Mucosa of stomach (tissue), 1 donor: Measurements from ENCODE around the gene SPON1.

Experiments used
- H3K27me3 ChIP-seq: one replicate; pipeline ENCODE4 v1.7.0; 2013; ENCODE audit warnings: mild to moderate bottlenecking, low read length; ENCODE audit not compliant: control insufficient read depth, insufficient read depth
- H3K36me3 ChIP-seq: one replicate; pipeline ENCODE4 v1.7.0; 2013; ENCODE audit warnings: low read length; ENCODE audit not compliant: control insufficient read depth, insufficient read depth
- H3K4me1 ChIP-seq: one replicate; pipeline ENCODE4 v1.7.0; 2013; ENCODE audit warnings: mild to moderate bottlenecking, low read length; ENCODE audit not compliant: control insufficient read depth, insufficient read depth
- H3K4me3 ChIP-seq: one replicate; pipeline ENCODE4 v1.7.0; 2013; ENCODE audit warnings: low read length
- H3K9ac ChIP-seq: one replicate; pipeline ENCODE4 v1.7.0; 2013; ENCODE audit warnings: mild to moderate bottlenecking, low read length, moderate library complexity
- H3K9me3 ChIP-seq: one replicate; pipeline ENCODE4 v1.7.0; 2013; ENCODE audit warnings: mild to moderate bottlenecking, low read length, moderate library complexity; ENCODE audit not compliant: control insufficient read depth
- donor health status: Pancreatic carcinoma.

The SPON1 gene

DNA sequence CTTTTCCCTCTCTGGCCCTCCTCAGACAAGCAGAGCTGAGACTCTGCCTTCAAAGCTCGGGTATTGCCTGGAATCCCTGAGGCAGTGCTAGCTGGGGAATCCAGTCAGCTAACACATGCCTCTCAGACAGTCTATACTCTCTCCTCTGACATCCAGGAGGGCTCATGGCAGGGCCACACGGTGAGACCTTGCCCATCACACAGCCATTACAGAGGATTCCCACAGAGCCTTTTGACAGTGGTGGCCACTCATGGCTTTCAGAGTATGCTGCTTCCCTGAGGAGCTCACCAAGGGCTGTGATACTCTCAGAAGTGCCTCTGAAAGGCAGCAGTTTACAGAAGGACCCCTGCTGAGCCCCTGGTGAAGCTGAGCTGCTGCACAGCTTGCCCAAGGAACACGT lies 231.1 kb downstream of the SPON1 start:
- H3K4me1 ChIP-seq = no peaks in the 10 kb centered on the region
- H3K36me3 ChIP-seq = no peaks in the 10 kb centered on the region
- peaks cover 4% of the 10 kb centered on the region for H3K27me3 ChIP-seq
- H3K9me3 ChIP-seq = no peaks in the 10 kb centered on the region
- H3K4me3 ChIP-seq = no peak overlapping the region
- no peak overlapping the region for H3K9ac ChIP-seq

DNA sequence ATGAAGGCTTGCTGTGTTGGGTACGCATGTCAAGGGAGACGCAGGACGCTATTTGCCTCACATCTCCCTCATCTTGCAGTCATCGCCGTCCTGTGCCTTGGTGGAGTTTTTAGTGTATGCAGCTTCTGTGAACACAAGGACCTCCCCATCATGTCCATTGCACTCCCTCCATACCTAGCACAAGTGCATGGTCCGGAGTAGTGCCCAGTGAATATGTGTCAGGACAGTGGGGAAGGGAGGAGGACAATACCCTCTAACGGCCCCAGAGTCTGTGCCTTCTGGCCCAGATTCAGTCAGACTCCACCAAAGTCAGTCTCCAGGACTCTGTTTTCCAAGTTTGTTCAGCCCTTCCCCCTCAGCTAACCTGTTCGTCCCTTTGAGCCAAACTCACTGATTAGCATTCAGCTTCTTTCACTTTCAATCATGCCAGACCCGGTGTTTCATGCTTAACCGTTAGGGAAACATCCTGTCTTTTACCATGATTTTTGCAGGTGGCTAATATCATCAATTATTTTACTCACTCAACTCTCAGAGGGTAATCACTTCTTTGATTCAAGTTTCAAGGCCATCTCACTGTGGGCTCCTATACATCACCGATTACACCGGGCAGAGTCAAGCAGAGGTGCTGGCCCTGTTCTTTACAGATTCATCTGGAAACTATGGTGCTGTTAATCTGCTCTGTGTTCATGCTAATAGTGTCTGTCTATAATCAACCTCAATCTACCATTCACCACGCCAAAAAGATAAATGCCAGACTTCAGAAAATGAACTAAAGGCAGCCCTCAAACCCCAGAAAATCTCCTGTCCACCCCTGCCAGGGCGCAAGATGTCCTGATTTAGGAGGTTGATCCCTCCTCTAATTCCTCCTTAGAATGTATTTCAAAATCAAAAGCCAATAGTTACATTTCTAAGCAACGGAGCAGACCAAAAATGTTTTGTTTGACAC lies 240.0 kb downstream of the SPON1 start:
- Histone ChIP-seq H3K4me3 (no peak overlapping the region), H3K9me3 (no peaks in the 10 kb centered on the region), H3K9ac (no peak overlapping the region), H3K36me3 (no peaks in the 10 kb centered on the region), H3K4me1 (peaks cover 6% of the 10 kb centered on the region), H3K27me3 (no peaks in the 10 kb centered on the region)

DNA sequence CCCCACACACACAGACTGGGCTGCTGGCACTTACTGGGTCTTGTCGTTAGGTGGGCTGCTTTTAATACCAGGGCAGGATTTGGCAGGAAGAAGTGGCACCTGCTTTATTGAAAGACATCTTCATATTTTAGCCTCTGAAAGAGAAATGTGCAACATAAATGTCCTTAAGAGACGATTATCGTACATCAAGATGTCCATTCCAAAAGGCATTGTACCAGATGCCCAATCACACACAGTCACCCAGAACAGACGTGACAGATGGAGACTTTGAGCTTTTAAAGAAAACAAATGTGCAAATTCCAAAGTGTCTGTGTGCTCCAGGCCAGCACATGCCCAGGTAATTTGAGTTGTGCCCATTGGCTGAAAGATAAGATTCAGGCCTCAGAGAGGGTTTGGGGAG lies 240.8 kb downstream of the SPON1 start:
- H3K9ac ChIP-seq = no peak overlapping the region
- no peaks in the 10 kb centered on the region for H3K36me3 ChIP-seq
- H3K4me1 ChIP-seq = peaks cover 6% of the 10 kb centered on the region
- H3K27me3 ChIP-seq = no peaks in the 10 kb centered on the region
- no peak overlapping the region for H3K4me3 ChIP-seq
- no peaks in the 10 kb centered on the region for H3K9me3 ChIP-seq

DNA sequence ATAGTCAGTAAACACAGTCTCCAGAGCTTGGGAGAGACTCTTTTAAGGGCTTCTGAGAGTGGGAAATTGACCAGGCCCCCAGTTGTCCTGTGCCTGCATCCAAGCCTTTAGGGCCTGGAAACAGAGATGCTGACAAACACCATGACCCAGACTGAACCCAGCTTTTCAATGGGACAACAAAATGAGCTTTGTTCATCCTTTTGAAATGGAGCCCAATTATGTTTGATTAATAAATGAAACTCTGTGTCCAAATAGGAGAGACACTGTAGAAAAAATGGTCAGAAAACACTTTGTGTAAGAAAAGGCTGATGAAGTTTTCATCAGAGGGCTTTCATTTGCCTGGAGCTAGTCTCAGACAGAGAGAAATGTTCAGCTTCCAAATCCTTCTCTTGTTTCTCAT lies 250.5 kb downstream of the SPON1 start:
- H3K4me3 ChIP-seq = no peak overlapping the region
- H3K9ac ChIP-seq = no peak overlapping the region
- no peaks in the 10 kb centered on the region for H3K27me3 ChIP-seq
- no peaks in the 10 kb centered on the region for H3K36me3 ChIP-seq
- H3K9me3 ChIP-seq = no peaks in the 10 kb centered on the region
- H3K4me1 ChIP-seq = no peaks in the 10 kb centered on the region

DNA sequence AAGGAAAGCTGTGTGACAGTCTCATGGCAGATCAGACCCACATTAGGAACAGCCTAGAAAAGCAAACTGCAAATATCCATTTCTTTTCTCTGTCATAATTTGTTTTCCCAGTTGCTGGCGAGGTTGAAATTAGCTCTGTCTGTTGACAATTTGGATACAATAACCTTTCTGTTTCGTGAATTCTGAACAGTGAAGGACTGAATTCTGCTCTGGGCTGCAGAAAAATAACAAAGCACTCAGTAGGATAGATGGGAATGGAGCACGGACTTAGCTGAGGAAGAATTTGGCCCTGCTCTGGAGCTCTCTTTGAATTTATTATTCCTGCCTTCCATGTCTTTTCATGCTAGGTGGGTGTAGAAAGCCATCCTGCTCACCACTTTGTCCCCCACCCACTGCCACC lies 256.2 kb downstream of the SPON1 start:
- Histone ChIP-seq H3K4me1 (no peaks in the 10 kb centered on the region), H3K9ac (no peak overlapping the region), H3K4me3 (no peak overlapping the region), H3K27me3 (peaks cover 5% of the 10 kb centered on the region), H3K36me3 (no peaks in the 10 kb centered on the region), H3K9me3 (no peaks in the 10 kb centered on the region)

DNA sequence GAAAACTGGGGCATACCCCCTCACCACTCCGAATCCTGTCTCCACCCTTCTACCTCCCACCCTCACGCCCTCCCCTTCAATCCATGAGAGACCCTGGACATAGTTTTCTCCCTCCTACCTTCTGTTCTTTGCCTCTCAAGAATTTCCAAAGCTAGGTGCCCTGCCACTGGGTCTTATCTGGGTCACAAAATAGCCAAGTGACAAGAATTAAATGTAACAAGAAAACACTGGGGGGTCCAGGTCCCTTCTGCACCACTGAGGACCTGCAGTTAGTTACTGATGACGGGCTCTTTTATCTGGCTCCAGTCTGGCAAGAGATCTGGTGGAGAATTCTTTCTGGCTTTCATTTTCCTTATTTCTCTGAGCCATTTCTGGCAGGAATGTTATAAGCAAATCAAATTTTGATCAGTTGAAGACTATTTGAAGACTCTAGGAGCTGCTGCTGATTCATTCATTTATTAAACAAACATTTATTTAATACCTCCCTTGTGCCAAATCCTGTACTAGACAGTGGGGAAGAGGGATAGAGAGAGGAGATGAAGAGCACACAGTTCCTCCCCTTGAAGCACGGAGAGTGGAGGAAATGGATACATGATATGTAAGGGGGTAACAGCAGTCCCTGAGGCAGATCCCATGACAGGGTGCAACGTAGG lies 261.2 kb downstream of the SPON1 start:
- H3K9me3 ChIP-seq = no peaks in the 10 kb centered on the region
- H3K27me3 ChIP-seq = peaks cover 5% of the 10 kb centered on the region
- H3K4me3 ChIP-seq = no peak overlapping the region
- H3K9ac ChIP-seq = no peak overlapping the region
- no peaks in the 10 kb centered on the region for H3K4me1 ChIP-seq
- H3K36me3 ChIP-seq = no peaks in the 10 kb centered on the region

DNA sequence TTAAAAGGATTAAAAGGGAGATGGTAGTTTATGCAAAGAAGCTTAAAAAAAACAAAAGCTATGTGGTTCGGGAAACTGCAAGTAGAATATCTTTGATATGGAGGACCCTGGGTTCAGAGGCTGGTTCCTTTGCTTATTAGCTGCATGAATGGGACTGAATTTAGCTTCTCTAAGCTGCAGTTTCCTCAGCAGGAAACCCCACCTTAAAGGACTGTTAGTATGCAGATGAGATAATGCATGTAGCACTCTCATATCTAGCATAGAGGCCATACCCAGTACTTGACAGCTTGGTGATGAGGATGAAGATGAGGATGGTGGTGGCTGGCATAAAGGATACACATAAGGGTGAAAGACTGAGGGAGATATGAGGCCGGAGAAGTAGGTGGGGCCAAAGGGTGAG lies 261.9 kb downstream of the SPON1 start:
- H3K4me3 ChIP-seq = no peak overlapping the region
- H3K9ac ChIP-seq = no peak overlapping the region
- H3K4me1 ChIP-seq = no peaks in the 10 kb centered on the region
- H3K27me3 ChIP-seq = peaks cover under 1% of the 10 kb centered on the region
- no peaks in the 10 kb centered on the region for H3K9me3 ChIP-seq
- no peaks in the 10 kb centered on the region for H3K36me3 ChIP-seq

DNA sequence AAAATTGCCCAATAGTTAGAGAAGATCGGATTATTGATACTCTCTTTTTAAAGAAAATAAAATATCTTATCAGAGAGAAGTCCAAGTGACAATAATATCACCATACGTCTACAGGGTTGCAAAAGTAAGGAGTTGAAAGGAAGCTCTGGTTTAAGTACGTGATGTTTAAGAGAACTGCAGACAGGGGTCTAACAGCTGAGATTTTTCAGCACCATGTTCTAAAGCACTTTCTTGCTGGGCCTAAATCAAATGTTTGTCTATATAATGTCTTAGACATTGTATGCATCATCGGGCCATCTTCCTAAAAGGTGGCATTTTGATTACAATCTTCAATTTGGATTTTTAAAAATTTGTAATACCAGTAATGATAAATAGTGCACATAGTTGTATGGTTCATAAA lies 263.1 kb downstream of the SPON1 start:
- Histone ChIP-seq H3K9me3 (no peaks in the 10 kb centered on the region), H3K9ac (no peak overlapping the region), H3K36me3 (no peaks in the 10 kb centered on the region), H3K4me1 (no peaks in the 10 kb centered on the region), H3K4me3 (no peak overlapping the region), H3K27me3 (peaks cover 5% of the 10 kb centered on the region)

DNA sequence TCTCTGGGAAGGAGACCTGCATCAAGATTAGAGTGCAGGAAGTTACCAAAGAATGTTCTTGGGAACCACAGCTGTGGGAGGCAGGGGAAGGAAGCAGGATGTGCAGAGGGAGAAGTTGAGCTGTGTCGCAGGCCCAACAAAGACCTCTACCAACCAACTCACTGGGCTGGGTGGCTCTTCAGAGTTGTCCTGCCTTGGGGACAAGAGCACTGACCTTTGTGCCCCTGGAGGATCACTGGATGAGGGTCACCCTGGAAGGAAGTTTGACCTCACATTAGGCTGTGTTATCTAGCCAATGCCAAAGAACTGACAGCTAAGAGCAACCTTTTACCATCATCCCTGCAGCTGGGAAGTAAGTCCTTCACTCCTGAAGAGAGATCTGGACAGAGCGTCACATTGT lies 265.8 kb downstream of the SPON1 start:
- Histone ChIP-seq H3K4me3 (no peak overlapping the region), H3K4me1 (no peaks in the 10 kb centered on the region), H3K27me3 (peaks cover 5% of the 10 kb centered on the region), H3K9me3 (no peaks in the 10 kb centered on the region), H3K9ac (no peak overlapping the region), H3K36me3 (no peaks in the 10 kb centered on the region)

DNA sequence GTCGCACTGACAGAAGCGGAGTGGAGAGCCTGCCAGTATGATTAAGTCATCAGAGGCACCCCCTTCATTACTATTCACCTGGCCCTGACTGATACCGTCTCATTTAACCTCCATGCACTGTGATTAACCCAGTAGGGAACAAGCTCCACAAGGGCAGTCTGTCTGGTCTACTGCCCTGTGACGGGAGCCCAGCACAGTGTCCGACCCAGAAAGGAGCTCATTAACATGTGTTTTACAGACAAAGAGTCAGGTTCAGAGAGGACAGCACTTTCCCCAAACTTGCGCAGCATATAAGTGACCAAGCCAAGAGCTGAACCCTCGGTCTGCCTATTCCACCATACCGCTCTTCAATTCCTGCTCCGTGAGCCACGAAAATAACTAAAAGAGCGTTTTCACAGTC lies 266.9 kb downstream of the SPON1 start:
- H3K27me3 ChIP-seq = peaks cover 5% of the 10 kb centered on the region
- no peaks in the 10 kb centered on the region for H3K9me3 ChIP-seq
- no peak overlapping the region for H3K9ac ChIP-seq
- no peaks in the 10 kb centered on the region for H3K4me1 ChIP-seq
- no peaks in the 10 kb centered on the region for H3K36me3 ChIP-seq
- H3K4me3 ChIP-seq = no peak overlapping the region

DNA sequence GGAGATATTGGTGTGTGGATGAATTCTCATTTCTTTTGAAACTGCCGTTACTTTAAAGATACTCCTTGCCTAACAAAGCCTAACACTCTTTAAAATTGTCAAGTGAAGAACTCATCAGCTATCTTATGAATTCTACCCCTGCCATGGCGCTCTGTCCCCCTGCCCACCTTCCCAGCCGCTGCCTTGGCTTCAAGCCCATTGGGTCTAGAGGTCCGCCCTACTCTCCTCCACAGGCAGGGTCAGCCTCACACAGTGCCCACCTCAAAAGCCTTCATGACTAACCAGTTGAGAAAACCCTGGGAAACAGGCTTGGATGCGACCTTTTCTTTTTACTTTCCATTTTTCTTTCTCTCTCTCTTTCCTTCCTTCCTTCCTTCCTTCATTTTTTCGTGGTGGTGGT lies 267.9 kb downstream of the SPON1 start:
- peaks cover 11% of the 10 kb centered on the region for H3K27me3 ChIP-seq
- no peaks in the 10 kb centered on the region for H3K9me3 ChIP-seq
- no peak overlapping the region for H3K9ac ChIP-seq
- no peak overlapping the region for H3K4me3 ChIP-seq
- H3K4me1 ChIP-seq = no peaks in the 10 kb centered on the region
- no peaks in the 10 kb centered on the region for H3K36me3 ChIP-seq

DNA sequence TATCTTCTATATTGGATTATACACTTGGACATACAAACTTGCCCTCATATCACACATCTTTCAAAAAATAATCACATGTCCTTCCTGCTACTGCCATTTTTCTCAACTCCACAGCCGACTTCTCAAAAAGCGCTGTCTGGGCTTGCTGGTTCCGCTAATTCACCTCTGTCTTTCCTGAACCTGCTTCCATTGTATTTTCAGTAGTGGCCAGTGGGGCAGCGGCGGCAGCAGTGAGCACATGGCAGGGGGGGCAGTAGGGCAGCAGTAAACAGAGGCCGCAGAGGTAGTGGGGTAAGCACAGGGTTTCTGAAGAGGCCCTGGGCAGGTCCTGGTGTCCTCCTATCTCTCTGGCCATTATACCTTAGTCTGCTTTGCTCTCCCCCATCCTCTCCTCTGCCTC lies 270.1 kb downstream of the SPON1 start:
- Histone ChIP-seq H3K4me1 (no peaks in the 10 kb centered on the region), H3K36me3 (no peaks in the 10 kb centered on the region), H3K9ac (no peak overlapping the region), H3K4me3 (no peak overlapping the region), H3K27me3 (peaks cover 11% of the 10 kb centered on the region), H3K9me3 (no peaks in the 10 kb centered on the region)
